NCI-H2227 (cell line): ENCODE measurements around the gene COL15A1.
A peak's percentile ranks its signal among the peaks of the same experiment; 100 is the strongest.

ENCODE experiments used
- DNase-seq: peaks from one replicate; lab custom pipeline; 2025; ENCODE audit not compliant: unreplicated experiment; lab: John Stamatoyannopoulos, UW

The COL15A1 gene

GRCh38 chr9:99103901-99104458 is 160.3 kb downstream of the COL15A1 start:
- DNase-seq = peak; percentile 1

- DNase-seq = peak; percentile 93
These were observed 160.9 kb downstream of the COL15A1 start, which contains the start of gene TGFBR1 for GRCh38 chr9:99104459-99105151. Gene TGFBR1 (plus strand): TSS chr9:99105113. CDS start chr9:99105206, 93 bp downstream.

DNA sequence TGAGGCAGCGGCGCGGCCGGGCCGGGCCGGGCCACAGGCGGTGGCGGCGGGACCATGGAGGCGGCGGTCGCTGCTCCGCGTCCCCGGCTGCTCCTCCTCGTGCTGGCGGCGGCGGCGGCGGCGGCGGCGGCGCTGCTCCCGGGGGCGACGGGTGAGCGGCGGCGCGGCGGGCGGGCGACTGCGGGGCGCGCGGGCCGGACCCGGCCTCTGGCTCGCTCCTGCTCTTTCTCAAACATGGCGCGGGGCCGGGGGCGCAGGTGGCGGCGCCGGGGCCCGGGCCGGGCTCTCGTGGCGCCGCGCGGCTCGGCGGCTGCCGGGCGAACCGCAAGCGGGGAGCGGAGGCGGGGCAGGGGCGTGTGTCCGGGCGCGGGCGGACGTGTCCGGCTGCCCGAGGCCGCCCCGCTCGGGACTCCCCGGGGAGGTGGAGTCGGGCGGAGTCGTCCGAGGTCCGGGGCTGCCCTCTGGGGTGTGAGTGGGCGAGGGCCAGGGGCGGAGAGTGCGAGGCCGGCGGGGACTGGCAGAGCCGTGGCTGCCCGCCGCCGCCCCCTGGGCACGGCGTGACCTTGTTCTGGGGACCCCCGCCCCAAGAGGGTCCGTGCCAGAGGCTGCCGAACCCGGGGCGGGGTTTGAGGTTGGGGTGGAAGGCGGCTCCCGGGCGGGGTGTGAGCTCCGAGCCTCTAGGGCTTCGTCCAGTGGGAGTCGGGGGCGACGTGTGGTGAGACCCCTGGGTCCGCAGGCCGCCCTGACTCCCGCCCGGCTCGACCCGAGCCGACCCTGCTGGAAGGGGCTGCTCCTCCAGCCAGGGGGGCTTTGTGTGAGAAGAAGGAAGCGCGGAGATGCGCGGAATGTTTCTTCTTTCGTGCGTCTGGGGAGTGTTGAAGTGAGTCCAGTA is 161.7 kb downstream of the COL15A1 start:
- peak; percentile 55 for DNase-seq

- DNase-seq = no peak
These were observed 162.3 kb downstream of the COL15A1 start for GRCh38 chr9:99106044-99106375.

DNA sequence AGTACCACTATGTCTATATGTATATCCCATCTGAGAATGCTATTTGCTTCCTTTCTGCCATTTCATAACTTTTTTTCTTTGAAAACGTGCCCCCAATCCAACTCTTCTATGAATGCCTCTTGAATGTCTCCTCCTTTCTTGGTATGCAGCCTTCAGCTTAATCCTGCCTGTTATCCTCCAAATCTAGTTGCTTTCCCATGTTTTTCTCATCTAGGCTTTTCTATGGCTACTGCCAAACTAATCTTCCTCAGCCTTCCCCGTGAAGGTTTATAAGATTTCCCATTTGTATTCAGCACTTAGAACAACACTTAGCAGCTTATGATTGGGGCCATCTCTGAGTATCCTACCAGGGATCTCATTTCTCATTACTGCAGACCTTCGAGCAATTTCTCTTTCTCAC is 163.7 kb downstream of the COL15A1 start:
- no peak for DNase-seq

- DNase-seq = no peak
These were observed 164.4 kb downstream of the COL15A1 start for GRCh38 chr9:99108131-99108530.

- DNase-seq = no peak
These were observed 165.8 kb downstream of the COL15A1 start for GRCh38 chr9:99109522-99109921.

DNA sequence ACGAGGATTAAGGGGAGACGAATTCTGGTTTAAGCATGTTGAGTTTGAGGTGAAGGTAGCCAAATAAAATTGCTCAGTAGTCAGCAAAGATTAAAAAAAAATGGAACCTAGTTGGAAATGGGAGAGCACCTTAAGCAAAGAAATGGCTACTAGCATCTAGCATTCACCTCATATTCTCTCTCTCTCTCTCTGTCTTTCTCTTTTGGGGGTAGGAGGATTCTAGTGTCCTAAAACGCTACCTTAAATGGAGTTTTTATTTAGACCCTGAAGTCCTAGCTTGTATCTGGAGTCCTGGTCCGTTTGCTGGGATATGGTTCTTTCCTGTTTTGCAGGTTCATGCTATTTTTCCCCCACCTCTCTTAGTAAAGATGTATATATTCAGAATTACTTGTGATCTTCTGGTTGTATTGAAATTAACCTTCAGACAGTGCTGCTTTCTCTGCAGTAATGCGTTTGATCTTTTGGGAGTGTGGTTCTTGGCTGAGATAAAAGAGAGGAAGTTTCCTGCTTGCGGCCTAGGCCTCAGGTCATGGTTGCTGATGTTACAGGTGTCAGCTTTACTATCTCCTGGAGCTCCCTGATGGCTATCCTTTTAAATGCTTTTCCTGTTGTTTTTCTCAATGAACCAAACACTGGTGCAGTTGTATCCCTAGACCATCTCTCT is 169.2 kb downstream of the COL15A1 start:
- DNase-seq = no peak

- DNase-seq = no peak
These were observed 169.8 kb downstream of the COL15A1 start for GRCh38 chr9:99113414-99114048.

GRCh38 chr9:99114049-99114440 is 170.3 kb downstream of the COL15A1 start:
- DNase-seq = no peak

- DNase-seq = no peak
These were observed 171.3 kb downstream of the COL15A1 start for GRCh38 chr9:99114846-99115500.

DNA sequence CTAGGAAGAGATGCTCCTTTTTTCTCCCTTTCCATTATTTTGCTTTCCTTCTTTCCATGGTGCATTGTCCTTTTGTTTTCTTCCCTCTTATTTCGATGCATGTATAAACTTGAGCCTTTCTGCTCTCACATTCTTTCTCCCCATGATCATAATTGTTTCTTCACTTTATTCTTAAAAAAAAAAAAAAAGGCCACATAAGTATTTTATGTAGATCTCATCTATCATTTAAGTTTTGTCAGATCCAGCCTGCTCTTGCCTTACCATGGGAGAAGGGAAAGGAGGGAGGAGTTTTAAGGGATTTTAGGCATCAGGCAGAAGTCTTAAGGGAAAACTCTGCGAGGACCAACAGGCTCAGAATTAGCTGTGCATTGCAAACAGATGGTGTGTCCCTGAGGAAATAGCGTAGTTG is 172.3 kb downstream of the COL15A1 start:
- no peak for DNase-seq

DNA sequence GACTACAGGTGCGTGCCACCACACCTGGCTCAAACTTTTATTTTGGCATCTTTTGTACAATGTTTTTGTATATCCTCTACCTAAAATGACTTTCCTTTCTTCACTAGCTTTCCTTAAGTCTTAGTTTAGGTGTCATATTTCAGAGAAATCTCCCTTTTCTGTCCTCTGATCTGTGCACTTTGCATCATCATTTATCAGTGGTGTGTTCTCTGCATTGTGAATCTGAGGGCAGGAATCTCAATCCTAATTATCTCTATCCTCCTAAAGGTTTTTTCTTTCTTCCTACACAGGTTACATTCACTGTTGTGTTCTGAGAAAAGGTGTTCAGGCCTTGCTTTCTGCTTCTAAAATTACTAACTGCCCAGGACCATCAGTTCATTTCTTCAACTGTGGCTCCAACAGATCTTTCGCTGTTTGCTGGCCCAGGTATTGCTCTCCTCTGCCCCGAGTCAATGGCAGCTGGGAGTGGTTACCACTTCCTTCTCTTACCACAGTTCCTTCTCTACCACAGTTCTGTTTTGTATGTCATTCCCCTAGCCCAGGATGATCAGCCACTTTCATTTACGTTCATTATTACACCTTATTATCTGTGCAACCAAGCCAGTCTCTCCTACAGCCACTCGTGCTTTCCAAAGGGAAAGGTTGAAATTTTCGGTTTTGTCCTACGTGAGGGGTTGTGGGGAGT is 175.2 kb downstream of the COL15A1 start:
- DNase-seq = no peak

GRCh38 chr9:99119976-99120655 is 176.4 kb downstream of the COL15A1 start:
- no peak for DNase-seq
